NCI-H748 (cell line): Measurements from ENCODE around the gene EIF4G2.

ENCODE experiments used
- DNase-seq: peaks from one replicate; lab custom pipeline; 2025; ENCODE audit not compliant: unreplicated experiment; lab: John Stamatoyannopoulos, UW

The EIF4G2 gene

DNA sequence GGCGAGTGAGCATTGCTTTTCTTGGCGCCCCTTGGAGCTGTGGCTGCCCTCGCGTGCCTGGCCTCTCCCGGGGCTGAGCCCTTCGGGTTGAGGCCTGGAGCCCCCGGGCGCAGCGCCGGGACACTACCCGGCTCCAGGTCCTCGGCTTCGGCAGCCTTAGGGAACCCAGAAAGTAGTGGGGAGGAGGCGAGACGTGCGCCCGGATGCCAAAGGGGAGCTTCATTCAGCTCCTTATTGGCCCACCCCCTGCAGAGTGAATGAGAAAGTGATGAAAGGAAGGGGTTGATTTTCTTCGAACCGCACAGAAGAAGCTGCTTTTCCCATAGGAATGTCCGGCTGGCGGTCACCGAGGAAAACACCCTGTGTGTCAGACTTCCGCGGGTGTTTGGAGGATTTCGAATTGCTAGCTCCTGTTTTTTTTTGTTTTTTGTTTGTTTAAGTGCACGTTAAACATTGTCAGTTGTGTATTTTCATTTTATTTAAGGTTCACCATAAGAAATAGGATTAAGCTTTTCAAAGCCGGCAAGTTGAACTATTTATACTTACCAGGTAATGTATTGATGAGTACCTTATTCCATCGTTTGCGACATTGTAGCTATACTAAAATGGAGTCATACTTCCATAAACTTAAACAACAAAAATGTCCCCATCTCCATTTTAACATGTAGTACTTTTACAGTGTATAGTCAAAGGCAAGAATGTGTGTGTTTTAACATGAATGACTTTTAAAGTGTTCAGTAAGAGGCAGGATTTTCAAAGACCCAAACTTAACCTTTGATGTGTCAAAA, 841 bp upstream of the EIF4G2 start:
- DNase-seq, result peak; percentile 33

DNA sequence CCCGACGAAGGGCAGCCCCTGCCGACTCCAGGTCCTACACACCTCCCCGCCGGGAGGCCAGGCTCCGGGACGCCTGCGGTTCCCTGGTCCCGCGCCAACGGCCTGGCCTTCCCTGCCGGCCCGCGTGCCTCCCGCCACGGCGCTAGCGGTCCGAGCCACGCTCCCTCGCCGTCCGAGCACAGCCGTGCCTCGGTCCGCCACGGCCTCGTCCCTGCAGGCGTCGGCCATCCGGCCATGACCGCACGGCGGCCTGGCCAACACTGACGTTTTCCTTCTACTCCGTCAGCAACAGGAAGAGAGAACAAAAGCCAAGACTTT, 532 bp downstream of the EIF4G2 start:
- DNase-seq, result no peak

DNA sequence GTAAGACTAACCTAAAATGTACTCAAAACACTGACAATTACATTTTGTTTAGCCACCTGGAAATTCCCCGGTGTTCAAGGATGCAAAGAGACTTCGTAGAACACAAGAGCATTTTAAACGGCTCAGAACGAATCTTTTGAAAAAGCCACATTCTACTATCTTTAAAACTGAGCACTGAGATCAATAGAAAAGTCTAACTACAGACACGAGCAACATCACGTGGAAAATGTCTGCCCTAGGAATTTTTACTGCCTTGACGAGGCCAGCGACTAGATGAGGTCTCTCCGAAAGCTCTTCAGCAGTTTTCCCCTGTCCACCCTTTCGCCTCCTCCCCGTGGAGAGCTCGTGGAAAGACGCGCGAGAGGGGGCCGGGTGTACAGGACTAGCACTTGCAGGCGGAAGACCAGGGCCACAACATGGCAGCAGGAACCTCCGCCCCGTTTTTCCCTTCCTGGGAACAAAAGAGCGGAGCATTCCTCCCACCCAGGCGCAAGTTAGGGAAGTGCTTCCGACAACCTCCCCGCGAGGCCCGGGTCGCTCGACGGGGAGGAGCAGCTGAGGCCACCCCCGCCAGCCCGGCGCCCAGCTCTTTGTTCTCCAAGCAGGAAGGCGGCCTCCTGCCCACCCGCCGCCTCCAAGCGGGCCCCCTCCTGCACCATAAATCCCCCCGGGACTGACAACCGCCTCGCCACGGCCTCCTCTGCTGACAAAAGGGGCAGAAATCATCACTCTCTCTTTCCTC, 1.1 kb downstream of the EIF4G2 start:
- peak; percentile 73 for DNase-seq

DNA sequence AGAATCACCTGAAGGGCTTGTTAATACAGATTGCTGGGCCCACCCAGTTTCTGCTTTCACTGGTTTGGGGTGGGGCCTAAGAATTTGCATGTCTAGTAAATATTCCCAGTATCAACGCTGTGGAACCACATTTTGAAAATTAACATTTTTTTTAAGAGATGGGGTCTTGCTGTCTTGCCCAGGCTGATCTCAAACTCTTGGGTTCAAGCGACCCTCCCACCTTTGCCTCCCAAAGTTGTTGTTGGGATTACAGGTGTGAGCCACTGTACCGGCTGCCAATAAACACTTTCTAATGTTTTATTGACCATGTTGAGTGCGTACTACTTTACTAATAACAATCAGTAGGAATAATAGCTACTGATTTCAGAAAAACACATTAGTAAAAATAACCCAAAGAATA, 2.5 kb downstream of the EIF4G2 start:
- DNase-seq, result no peak

DNA sequence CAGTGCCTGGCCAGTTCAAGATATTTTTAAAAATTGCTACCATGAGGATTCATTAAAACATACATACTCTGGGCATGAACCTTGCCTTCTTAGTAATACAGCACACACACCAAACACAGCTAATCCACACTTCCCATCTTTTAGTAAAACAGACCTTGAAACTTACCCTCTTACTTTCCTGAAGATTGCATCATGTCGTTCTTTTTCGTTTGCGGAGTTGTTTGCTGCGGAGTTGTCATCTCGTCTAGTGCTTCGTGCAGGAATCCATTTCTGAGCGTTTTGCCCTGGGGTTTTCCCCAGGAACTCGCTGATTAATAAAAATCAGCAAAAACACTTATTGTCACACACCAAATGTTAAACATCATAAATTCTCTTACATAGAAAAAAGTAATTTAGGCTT, 3.0 kb downstream of the EIF4G2 start:
- DNase-seq, result no peak

DNA sequence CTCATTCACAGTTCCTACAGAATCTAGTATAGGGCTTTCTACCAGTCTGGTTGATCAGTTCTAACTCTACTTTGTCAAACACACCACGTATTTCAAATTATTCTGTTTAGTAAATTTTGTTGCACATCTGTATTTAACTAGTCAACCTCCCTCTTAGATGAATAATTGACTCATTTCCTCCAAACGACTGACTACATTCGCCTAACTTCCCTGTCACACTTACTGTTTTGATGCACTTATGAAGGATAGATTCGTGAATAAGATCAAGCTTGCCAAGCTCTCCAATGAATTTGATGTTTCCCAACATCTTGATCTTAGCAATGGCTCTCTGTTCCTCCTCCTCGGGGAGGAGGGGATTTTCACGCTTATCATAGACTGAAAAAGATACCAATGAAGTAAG, 5.0 kb downstream of the EIF4G2 start:
- DNase-seq, result no peak

DNA sequence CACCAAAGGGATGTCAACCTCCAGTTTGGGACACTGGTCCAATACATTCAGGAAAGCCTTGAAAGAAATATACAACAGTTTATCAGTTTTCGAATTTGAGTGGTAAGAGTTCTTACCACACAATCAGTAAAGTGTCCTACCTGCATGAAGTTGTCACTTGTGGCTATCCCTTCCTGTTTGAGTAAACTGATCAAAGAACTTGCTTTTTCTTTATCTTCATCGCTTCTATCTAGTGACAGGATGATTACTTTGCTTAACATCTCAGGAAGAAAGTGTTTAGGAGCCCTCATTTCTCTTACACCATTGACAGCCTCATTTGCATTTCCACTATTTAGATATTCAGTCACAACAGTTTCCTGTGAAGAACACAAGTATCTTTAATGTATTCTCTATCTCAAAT, 8.4 kb downstream of the EIF4G2 start:
- DNase-seq, result no peak

DNA sequence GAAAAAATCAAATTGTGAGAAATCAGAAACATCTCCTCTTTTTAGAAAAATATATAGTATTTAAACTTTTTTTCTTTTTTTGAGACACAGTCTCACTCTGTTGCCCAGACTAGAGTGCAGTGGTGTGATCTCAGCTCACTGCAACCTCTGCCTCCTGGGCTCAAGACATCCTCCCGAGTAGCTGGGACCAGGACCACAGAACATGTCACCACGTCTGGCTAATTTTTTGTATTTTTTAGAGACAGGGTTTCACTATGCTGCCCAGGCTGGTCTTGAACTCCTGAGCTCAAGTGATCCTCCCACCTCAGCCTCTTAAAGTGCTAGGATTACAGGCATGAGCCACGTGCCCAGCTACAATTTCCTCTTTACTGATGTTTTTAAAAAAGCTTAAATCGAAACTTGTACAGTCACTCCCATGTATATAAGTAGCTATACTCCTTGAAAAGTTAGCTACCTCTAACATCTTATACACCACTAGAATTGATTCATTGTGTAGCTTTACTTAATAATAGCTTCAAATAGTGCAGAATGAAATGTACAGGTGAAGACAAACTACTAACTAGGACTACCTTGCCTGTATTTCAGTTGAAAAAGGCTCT, 10.3 kb downstream of the EIF4G2 start:
- DNase-seq, result no peak

DNA sequence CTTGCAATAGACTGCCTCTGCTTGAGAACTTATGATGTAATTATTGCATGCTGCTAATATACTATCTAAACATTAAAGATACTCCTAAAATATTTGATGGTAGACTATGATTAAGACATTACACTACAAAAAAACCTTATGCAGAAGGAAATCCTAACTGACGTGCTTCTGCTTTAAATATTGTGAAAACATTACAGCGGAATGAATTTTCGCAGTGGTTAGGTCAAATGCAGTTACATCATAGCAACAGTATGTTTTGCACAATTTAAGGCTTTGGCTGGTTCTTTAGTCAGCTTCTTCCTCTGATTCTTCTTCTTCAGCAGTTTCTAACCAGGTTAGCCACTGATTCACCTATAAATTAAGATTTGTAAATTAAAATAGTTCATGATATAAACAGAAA, 11.2 kb downstream of the EIF4G2 start:
- DNase-seq, result no peak

DNA sequence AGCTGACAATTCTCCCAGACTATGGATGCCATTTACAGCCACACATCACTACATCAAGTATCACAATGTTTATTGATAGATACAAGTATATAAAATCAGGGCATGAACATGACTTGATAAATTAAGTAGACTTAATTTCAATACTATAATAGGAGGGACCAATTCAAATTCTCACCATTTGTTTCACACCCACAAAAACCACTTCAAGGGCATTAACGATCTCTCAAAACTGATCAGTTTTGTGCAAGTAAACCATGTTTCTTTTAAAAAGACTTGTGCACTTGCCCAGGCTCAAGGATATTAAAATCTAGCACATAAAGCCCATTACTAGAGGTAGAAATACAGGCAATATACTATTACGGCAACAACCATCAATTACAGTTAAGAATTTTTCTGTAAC, 11.7 kb downstream of the EIF4G2 start:
- DNase-seq, result no peak

DNA sequence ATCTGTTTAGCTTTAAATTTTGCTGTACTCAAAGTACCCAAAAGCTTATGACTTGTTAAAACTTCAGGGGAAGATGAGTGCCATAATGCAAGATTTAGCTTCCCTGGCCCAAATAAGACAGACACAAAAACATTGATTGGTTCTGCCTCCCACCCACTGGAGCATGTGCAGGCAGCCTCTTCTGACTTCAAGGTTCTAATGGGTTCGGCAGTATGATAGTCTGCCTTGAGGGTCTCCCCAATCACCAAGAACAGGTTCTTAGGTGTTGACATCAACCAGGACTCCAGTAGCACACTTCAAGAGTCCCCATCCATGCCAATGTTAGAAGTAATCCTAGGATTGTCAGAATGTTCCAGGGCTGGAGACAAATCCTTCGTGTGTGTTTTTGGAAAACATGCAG, 12.5 kb downstream of the EIF4G2 start:
- no peak for DNase-seq

DNA sequence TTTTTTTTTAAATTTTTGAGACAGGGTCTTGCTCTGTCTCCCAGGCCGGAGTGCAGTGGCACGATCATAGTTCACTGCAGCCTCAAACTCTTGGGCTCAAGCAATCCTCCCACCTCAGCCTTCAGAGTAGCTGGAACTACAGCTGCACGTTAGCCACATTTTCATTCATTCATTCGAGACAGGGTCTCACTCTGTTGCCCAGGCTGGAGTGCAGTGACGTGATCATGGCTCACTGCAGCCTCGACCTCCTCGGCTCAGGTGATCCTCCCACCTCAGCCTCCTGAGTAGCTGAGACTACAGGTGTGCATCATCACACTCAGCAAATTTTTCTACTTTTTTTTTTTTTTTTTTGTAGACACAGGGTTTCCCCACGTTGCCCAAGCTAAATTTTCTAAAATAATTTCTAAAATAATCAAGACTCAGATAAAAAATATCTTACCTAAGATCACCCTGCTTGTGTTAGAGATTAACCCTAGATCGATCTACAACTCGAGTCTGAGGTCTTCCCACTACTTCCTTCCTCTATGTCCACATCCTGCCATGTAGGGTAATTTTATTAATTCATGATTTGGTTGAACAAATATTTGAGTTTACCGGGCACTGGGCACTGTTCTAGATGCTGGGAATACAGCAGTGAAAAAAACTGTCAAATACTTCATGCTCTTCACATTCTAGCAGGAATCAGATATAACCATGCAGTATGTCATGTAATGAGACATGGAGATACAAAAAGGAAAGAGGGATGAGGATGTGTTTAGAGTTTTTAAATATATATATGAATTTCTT, 15.1 kb downstream of the EIF4G2 start:
- DNase-seq, result no peak

DNA sequence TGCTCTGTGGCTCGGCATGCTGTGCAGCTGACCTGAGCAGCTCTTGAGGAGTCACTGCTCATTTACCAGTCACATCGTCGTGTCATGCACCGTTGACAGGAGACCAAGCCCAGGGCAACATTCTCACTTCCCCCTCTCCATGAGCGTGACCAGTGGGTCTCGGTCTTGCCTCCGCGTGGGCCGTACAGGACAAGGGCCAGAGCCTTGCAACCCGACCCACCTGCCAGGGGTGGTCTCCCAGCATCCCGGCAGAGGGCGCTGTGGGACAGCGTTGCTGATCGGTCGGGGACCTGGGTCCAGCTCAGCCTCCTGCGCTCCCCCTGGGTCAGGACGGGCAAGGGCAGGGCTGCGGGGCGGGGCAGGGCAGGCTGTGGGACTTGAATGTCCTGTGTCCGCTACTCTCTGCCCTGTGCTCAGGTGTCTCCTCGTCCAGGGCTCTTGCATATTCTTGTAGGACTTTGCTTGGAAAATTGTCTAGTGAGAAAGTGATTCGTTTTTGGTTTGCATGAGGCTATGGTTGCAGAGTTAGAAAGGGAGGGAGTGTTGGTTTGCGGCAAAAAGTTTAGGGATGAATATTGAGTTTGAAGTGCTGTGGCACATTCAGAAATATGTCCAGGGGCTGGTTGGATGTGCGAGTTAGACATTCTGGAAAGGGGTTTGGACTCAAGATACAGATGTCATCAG, 16.2 kb downstream of the EIF4G2 start:
- peak; percentile 81 for DNase-seq

DNA sequence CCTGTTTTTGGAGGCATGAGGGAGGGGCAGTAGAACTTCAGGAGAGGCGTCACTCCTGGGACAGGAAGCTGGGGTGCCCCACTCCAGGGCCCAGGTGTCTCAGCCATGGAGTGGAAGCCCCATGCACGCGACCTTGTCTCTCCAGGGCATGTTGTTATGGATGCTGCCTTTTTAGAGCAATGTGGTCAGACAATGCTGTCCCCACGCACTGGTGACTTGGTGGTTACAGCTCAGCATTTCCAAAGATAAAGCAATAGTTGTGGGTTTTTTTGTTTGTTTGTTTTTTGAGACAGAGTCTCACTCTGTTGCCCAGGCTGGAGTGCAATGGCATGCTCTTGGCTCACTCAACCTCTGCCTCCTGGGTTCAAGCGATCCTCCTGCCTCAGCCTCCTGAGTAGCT, 22.3 kb downstream of the EIF4G2 start:
- no peak for DNase-seq

DNA sequence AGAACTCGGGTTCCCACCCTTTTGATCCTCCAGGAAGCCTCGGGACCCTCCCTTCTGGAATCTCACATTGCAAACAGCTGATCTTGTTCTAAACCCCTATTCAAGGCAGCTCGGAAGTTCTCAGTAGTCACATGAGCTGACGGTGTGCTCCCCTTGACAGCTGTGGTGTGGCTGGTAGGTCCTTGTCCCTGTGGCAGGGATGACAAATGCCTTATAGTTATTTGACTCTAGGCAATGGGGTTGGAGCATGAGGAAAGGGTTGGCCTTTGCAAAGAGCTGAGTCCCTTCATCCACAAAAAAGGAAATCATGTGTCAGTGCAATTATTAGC, 23.6 kb downstream of the EIF4G2 start:
- DNase-seq, result no peak

DNA sequence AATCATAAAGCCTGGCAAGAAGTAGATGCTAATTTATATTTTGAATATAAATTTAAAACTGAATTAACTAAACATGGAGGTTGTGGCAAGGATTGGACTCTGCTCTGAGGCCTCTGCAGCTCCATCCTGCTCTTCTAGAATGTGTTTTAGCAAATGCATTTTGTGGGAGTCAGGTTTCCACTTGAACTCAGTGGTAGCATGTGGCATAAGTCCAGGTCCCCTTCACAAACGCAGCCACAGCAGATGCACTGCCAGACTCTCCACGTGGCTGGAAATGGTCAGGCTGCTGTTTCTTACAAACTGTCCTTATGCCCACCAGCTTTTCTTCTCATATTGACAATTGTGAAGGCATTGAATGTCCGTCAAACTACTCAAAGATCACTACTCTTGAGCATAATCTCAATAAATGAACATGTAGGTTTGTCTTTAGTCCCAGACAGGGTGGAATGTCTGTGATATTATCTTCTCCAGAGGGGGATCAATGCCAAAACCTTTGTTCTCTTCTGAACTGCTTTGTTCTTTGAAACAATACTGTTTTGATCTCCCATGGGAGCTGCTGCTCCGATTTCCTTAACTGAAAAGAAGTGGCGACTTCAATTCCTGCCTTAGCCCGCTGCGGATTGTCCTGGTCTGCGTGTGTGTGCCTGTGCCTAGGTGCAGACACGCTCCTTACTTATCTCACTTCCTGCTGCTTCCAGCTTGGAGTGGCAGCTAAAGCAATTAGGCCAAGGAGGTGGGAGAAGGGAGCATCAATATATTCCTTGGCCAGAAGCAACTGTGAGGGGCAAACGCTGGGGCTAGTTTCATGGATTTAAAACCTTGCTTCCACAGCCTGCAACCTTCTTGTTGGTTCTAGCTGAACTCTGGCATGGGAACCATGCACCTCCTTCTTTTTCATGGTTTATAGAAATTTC, 24.2 kb downstream of the EIF4G2 start:
- DNase-seq, result peak; percentile 42

DNA sequence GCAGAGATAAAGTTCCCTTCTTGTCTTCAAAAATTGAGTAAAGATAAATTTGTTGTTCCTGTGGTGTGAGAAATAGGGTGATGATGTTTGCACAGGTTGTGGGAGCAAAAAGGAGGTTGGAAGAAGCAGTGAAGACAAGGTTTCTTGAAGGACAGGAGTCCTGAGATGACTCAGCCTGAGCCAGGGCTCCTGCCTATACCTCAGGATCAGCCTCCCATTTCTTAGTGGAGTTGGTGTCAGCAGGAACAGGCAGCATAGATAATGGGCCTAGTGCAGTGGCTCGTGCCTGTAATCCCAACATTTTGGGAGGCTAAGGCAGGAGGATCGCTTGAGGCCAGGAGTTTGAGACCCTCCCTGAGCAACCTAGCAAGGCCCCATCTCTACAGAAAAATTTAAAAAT, 28.7 kb downstream of the EIF4G2 start:
- DNase-seq, result no peak

DNA sequence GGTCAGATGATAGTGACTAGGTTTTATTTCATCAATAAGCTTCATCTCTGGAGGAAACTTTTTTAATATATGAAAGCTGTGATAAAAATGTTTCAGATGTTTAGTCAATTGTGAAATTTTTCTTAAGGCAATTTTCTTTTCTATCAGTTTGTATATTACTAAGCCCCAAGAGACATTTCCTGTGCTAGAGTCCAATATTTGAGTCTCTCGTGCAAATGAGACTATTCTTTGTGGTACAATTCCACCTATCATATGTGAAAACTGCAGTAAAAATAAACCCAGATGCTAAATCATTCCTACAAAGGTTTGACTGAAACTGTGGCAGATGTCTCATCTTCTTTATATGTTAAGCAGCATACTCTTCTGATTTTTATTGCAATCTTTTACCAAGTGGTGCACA, 29.6 kb downstream of the EIF4G2 start:
- DNase-seq, result no peak

DNA sequence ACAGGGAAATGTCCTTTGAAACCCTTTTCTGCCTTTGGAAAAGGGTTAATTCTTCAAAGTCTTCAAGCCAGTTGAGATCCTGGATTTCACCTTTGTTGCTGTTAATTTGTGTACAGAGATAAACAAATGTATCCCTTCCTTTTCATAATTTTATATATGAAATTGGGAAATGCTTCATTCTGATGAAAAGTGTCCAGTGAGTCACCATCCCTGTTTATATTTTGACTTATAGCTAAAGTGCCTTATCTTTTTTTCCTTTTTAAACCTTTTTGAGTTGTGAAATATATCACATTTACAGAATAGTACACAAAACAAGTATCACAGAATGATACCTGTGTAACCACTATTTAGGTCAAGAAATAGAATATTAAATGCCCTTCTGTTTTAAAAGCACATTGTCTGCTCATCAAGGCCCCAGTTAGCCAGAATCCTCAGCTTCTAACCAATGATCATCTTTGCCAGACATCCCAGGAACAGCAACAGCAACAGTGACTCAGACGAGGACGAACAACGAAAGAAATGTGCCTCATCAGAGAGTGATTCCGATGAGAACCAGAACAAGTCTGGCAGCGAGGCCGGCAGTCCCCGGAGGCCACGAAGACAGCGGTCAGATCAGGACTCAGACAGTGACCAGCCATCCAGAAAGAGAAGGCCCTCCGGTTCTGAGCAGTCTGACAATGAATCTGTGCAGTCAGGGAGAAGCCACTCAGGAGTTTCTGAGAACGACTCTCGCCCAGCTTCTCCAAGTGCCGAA, 30.3 kb downstream of the EIF4G2 start:
- no peak for DNase-seq
